Pancreas (tissue), 10 donors: ENCODE data around the gene ARGLU1. TPM values are rescaled to one million over a fixed set of nuclear protein-coding genes. Genes with fewer than 3 reads are reported as not detected.

Experiments used
- ATAC-seq, 4 donors: fragments of 200-7000 bp; cut with Tn5 transposase; one replicate each; pipeline versions ENCODE4 v1.8.0 to v1.9.1; 2020; ENCODE audit warnings: mild to moderate bottlenecking in 4 of 4, moderate library complexity in 4 of 4
- DNase-seq, 6 donors: peaks; one replicate each; pipeline ENCODE4 v3.0.0-alpha.2; 2020
- FAIRE-seq: peaks from 2 replicates; lab custom pipeline; 2012; peaks lifted over from hg19 to GRCh38; lab: Jason Lieb, UNC
- H3K27ac ChIP-seq, 4 donors: fragments of 200-600 bp; sonication (generic); 1 replicate in 3 of 4; 2 replicates in 1 of 4; pipeline versions ENCODE4 v1.5.0 to v1.8.0; 2020
- H3K27me3 ChIP-seq, 4 donors: fragments of 200-600 bp; one replicate each; pipeline ENCODE4 v1.8.0; 2021
- H3K36me3 ChIP-seq, 3 donors: fragments of 200-600 bp; sonication (generic) in 1 of 3; one replicate each; pipeline versions ENCODE4 v1.5.0 to v1.8.0; 2020 to 2021
- H3K4me1 ChIP-seq, 3 donors: fragments of 200-600 bp; one replicate each; pipeline ENCODE4 v1.8.0; 2021
- H3K4me3 ChIP-seq, 4 donors: fragments of 200-600 bp; sonication (generic) in 2 of 4; one replicate each; pipeline versions ENCODE4 v1.5.0 to v1.8.0; 2020 to 2021
- H3K9me3 ChIP-seq, 4 donors: fragments of 200-600 bp; one replicate each; pipeline ENCODE4 v1.8.0; 2021
- WGBS, 2 donors: extraction: QIAGEN DNeasy Blood & Tissue Kit; methylation state at CpG; one replicate each; pipeline ENCODE4 v1.1.7; 2013; 5-methylcytosine and 5-hydroxymethylcytosine counted together
- intact Hi-C, 3 donors: fragments of 100-400 bp; cut with DNase I; formaldehyde crosslinking; loops; one replicate each; pipeline versions ENCODE4 v1.11.1 to v1.14.2; 2022
- polyA plus RNA-seq, 2 donors: library from polyadenylated mRNA; stranded (reverse); fragments of 200-250 nt; gene quantifications; one replicate each; pipeline ENCODE4 v1.2.3, GENCODE V29; 2013
- total RNA-seq, 6 donors: library from RNA; stranded (reverse); fragmentation: NEBNext Ultra II Directional in 4 of 6; extraction: Animal tissue kit (Norgen Biotek cat#: 25700) in 4 of 6; gene quantifications; one replicate each; pipeline versions ENCODE4 v1.2.1 to v1.2.4, GENCODE V29; 2021 to 2023
- TF ChIP-seq, protein P1 (sequence below), 4 donors: fragments of 200-600 bp; sonication (generic) in 3 of 4; IDR thresholded peaks; one replicate each; pipeline versions ENCODE4 v1.5.0 to v1.8.0; 2021; ENCODE audit warnings: antibody characterized with exemption in 4 of 4
- donor health status: healthy with polysubstance abuse.
- donor health status: DM: no; HTN: no; CAD: no; lungs with moderate emphysema.
- donor health status: DM: no; HTN: no; CAD: no.
- donor health status: control.
- donor health status: control.
- donor health status: Bipolar disorder and iron deficiency.
- donor health status: DM: yes; HTN: yes; CAD: no.
- donor health status: DM: no; HTN: no; CAD: no.
- donor health status: DM: no; HTN: no; CAD: no.
- donor health status: DM: yes; HTN: yes; CAD: no.

ARGLU1 gene
- total and polyA plus RNA-seq, 8 donors = 15.9 to 96.1 (median 27.7) TPM

DNA sequence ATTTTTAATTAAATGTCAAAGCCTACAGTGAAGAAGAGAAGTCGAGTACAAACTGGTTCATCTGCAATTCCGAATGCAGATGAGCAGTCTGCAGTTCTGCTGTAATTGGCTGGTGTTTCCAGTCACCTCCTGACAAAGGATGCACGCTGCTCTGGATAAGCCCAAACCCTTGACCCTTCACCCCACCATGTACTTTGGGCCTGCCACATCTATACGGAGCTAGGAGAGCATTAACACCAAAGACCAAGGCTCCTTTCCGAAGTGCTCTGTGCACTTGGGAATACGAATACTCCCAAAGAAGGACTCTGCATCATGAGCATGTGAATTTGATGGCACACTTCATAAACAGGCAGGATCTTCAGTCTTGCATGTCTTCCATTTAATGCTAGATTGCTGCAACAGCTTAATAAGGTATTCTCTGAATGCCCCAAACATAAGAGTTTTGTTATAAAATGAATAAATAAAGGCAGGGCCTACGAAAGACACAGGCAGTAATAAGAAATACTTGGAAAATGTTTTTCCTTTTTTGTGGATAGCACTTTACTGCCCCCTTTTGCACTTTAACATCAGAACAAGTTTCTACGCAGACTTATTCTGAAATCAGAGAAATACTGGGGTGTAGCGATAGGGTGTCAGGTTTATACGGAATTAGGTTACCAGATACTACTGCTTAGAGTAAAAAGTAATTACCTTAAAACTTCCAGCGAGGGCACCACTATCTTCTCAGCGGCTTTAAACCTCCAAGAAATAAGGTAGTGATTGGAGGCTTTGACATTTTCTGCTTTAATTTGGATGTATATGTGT, 47.5 kb downstream of the ARGLU1 start:
- TF ChIP-seq, protein P1, sequence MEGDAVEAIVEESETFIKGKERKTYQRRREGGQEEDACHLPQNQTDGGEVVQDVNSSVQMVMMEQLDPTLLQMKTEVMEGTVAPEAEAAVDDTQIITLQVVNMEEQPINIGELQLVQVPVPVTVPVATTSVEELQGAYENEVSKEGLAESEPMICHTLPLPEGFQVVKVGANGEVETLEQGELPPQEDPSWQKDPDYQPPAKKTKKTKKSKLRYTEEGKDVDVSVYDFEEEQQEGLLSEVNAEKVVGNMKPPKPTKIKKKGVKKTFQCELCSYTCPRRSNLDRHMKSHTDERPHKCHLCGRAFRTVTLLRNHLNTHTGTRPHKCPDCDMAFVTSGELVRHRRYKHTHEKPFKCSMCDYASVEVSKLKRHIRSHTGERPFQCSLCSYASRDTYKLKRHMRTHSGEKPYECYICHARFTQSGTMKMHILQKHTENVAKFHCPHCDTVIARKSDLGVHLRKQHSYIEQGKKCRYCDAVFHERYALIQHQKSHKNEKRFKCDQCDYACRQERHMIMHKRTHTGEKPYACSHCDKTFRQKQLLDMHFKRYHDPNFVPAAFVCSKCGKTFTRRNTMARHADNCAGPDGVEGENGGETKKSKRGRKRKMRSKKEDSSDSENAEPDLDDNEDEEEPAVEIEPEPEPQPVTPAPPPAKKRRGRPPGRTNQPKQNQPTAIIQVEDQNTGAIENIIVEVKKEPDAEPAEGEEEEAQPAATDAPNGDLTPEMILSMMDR (IDR thresholded peaks at IDR 0.05) = no peak
- Histone ChIP-seq H3K9me3 (no peaks in the 10 kb centered on the region), H3K4me1 (no peaks in the 10 kb centered on the region), H3K36me3 (no peaks in the 10 kb centered on the region), H3K27ac (no peak overlapping the region), H3K27me3 (no peaks in the 10 kb centered on the region), H3K4me3 (no peak overlapping the region)
- FAIRE-seq (no peak), ATAC-seq (peak in 2 of 4 donors; percentile 51 to 52), DNase-seq (no peak)
- intact Hi-C loops = loop anchor here in 1 of 3 donors (10.0 kb wide), 1 partner anchor 1106 kb away; no protein-coding TSS in a partner anchor
- 54 to 60% methylated on average over 12 of the region's 12 CpGs for WGBS, 2 donors

DNA sequence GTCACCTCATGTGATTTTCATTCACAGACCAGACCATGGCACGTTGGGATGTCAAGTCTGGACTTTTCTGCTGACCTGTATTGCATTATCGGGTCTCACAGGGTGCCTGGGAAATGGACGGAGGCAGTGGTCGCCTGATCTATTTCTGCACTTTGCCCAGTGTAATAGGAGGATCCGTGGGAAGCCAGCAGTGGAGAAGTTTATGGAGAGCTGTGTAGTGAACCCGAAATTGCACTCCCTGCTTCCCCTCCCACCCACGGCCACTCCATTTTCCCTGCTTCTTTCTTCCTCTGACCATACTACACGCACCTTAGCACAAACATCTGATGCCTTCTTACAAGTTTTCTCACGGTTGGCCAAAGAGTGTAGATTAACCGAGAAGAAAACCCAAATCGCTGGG, 49.4 kb downstream of the ARGLU1 start:
- 77 to 86% methylated on average over 11 of the region's 11 CpGs for WGBS, 2 donors
- FAIRE-seq (no peak), ATAC-seq (no peak), DNase-seq (no peak)
- H3K9me3 ChIP-seq = no peaks in the 10 kb centered on the region
- no peaks in the 10 kb centered on the region for H3K27me3 ChIP-seq
- no peaks in the 10 kb centered on the region for H3K4me1 ChIP-seq
- no peak overlapping the region for H3K27ac ChIP-seq
- intact Hi-C loops = no loop called here
- TF ChIP-seq, protein P1 (IDR thresholded peaks at IDR 0.05) = no peak
- no peaks in the 10 kb centered on the region for H3K36me3 ChIP-seq
- no peak overlapping the region for H3K4me3 ChIP-seq

DNA sequence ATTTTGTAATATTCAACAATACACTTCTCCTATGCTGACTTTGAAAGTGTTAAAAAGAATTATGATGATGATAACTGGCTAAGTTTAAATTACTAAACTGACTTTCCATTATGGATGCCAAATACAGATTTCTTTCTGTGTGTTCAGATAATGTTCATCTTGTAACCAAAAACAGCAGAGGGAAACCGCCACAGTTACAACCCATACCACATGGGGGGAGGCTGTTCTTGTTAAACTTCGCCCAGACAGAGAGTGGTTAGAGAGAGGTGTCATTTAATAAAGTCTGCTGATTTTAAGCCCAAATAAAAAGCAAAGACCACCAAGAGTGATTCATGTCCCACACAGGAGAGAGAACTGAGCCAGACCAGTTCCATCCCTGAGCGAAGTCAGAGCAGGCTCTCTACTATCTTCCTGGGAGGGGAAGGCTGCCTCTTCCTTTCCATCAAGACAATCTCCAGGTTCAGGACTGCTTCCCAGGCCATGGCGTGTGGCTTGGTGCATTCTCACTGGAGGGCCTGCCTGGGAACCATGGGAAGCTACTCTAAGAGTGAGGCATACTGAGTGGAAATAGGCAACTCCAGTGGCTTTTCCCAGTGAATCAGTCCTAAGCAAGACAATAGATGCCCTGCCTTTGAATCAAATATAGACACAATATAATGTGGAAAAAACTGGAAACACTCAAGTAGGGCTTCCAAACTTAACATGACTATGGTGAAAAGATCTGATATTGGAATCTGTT, 50.7 kb downstream of the ARGLU1 start:
- FAIRE-seq (no peak), DNase-seq (no peak), ATAC-seq (no peak)
- intact Hi-C loops = no loop called here
- H3K36me3 ChIP-seq = no peaks in the 10 kb centered on the region
- no peak overlapping the region for H3K27ac ChIP-seq
- no peak overlapping the region for H3K4me3 ChIP-seq
- WGBS, 2 donors = 84 to 94% methylated on average over 4 of the region's 4 CpGs
- TF ChIP-seq, protein P1 (IDR thresholded peaks at IDR 0.05) = no peak
- no peaks in the 10 kb centered on the region for H3K4me1 ChIP-seq
- H3K9me3 ChIP-seq = no peaks in the 10 kb centered on the region
- H3K27me3 ChIP-seq = no peaks in the 10 kb centered on the region

DNA sequence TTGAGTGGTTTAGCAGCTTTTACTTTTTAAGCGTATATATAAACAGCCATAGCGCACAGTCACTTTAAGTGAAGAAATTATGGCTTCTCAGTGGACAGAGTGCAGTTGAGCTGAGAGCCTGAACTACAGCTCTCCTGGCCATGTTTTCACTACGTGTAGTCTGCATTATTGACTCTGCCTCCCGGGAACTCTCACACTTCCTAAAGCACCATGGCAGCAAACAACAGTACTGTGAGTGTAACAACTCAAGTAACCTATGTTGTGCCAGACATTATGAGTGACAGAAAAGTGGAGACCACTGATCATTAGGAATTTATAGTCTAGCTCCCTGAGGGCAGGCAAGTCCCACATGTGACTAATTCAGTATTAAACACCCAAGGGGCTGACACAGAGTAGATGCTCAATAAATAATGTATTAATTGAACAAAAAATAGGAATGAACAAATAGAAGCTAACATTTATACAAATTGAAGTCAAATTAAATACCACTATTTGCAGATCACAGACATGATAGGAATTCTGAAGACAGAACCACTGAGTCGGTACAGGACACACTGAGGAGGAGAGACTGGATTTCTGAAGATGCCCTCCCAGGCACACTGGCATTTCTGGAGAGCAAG, 52.2 kb downstream of the ARGLU1 start:
- DNase-seq = no peak
- WGBS, 2 donors = 80 to 83% methylated on average over 5 of the region's 5 CpGs

More for the DNA sequence above, 52.2 kb downstream of the ARGLU1 start:
- FAIRE-seq = no peak
- intact Hi-C loops = no loop called here
- Histone ChIP-seq H3K27ac (no peak overlapping the region), H3K9me3 (no peaks in the 10 kb centered on the region), H3K4me3 (no peak overlapping the region), H3K4me1 (no peaks in the 10 kb centered on the region), H3K36me3 (no peaks in the 10 kb centered on the region), H3K27me3 (no peaks in the 10 kb centered on the region)
- ATAC-seq = no peak
- TF ChIP-seq, protein P1 (IDR thresholded peaks at IDR 0.05) = no peak
